LNCAP (cell line): ENCODE measurements around the gene NCKAP5.

Experiments
- TF ChIP-seq, protein P1 (sequence below): fragments of 450-650 bp; IDR thresholded peaks from 2 replicates; pipeline ENCODE4 v1.5.1; 2017; ENCODE audit warnings: mild to moderate bottlenecking

The NCKAP5 gene

DNA sequence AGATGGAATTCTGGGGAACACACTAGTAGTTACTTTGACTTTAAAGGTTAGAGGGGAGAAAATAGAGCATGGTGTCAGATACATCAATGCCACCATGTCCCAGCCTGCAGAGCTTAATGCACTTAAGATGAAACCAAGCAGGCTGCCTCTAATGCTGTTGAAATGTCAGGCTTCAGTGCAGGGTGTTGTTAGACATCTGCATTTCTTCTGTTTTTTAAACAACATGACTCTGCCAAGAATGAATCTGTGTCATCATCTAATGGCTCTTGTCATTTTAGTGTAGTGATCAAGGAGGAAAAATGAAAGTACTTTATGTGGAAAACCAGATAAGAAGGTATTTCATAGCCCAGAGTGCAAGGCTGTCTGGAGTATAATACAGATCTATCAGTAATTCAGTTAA, 928.1 kb downstream of the NCKAP5 start:
- TF ChIP-seq, protein P1, sequence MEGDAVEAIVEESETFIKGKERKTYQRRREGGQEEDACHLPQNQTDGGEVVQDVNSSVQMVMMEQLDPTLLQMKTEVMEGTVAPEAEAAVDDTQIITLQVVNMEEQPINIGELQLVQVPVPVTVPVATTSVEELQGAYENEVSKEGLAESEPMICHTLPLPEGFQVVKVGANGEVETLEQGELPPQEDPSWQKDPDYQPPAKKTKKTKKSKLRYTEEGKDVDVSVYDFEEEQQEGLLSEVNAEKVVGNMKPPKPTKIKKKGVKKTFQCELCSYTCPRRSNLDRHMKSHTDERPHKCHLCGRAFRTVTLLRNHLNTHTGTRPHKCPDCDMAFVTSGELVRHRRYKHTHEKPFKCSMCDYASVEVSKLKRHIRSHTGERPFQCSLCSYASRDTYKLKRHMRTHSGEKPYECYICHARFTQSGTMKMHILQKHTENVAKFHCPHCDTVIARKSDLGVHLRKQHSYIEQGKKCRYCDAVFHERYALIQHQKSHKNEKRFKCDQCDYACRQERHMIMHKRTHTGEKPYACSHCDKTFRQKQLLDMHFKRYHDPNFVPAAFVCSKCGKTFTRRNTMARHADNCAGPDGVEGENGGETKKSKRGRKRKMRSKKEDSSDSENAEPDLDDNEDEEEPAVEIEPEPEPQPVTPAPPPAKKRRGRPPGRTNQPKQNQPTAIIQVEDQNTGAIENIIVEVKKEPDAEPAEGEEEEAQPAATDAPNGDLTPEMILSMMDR = no peak

DNA sequence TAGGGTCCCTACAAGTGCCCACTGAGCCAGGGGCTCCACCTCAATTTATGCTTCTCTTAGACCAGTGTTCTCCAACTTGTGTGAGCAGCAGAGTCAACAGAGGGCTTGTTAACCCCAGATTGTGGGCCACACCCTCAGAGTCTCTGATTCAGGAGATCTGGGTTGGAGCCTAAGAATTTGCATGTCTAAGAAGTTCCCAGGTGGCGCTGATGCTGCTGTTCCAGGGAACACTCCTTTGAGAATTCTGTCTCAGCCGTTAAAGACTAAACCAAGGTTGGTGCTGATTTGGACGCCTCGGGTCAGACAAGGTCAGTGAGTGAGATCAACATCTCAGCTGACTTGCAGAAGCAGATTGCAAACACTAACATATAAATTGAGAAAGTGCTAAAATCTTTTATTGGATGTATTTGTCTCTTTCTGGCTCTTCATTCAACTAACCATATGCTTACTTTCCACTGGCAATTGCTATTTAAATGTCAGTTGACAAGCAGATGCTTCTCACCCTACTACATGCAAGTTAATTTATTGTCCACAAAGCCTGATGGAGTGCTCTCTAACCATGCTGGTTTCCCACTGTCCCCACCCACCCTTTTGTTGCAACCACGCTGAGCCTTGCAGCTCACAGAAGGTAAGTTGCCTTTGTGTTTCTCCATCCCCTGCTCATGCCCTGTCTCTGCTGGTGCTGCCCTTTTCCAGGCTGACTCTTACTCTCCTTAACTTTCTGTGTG, 929.8 kb downstream of the NCKAP5 start:
- TF ChIP-seq, protein P1 = no peak

DNA sequence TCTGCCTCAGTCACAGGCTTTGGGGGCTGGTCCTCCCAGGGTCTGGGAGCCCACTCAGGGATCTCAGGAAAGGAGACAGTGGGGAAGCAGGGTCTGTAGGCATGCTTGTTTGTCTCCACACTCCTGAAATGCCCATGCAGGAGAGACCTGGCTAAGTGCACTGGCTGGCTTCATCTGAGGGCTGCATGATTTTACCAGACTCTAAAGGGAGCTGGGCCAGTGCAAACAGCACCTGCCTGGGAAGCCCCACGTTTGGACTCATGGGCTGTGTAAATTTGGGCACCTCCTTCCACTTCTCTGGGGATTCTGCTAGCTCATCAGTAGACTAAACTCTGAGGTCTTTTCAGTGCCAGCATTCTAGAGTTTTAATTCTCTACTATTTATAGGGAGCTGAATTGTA, 931.9 kb downstream of the NCKAP5 start:
- TF ChIP-seq, protein P1 = no peak

DNA sequence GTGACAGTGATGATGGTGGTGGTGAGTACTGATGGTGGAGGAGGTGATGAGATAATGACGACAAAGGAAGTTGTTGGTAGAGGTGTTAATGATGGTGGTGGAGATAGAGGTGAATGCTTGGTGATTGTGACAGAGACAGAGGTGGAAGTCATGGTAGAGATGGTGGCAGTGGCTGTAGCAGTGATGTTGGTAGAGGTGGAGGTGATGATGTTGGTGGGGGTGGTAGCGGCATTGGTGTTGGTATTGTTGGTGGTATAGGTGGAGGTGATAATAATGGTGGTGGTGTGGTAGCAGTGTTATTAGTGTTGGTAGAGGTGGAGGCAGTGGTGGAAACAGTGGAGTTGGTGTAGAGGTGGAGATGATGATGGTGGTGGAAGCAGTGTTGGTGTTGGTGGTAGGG, 934.6 kb downstream of the NCKAP5 start:
- TF ChIP-seq, protein P1 = no peak

DNA sequence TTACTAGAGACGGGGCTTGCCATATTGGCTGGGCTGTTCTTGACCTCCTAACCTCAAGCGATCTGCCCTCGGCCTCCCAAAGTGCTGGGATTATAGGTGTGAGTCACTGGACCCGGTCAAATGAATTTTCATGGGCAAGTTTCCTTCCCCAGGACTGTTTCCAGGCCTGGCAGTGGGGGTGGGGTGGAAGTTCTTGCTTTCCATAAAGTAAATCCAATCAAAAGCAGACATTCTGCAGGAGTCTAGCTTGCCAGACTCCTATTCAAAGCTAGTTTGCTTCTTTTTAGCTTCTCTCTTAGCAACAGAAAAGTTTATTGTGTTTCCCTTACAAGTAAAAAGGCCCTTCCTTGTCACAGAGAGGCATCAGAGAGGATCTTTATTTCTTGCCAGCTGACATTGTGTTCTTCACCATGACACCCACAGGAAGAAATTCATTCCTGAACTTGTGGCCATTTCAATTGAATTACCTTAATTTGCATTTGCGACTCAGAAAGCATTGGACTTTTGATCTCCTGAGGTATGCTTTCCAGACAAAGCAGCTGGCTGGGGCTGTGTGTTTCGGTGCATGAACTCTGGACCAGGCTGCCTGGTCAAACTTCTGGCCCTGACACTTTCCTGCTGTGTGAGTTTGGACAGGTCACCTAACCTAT, 936.1 kb downstream of the NCKAP5 start:
- TF ChIP-seq, protein P1 = no peak

DNA sequence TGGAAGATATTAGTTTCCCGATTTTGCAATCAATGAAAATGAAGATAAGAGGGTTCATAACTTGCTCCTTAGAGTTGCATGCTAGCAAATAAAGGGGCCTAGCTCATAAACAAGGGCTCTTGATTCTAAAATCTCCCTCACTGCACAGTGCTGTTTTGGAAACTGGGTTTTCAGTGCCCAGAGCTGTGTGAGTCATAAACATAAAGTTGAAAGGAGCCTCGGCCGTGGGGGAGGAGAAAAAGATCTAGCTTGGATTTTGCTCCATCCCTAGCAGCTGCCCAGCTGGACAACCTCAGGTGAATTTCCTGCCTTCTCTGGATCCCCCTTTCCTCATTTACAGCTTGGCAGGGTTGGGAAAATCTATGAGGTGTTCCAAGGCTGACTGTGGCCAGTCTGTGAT, 940.7 kb downstream of the NCKAP5 start:
- TF ChIP-seq, protein P1 = no peak

DNA sequence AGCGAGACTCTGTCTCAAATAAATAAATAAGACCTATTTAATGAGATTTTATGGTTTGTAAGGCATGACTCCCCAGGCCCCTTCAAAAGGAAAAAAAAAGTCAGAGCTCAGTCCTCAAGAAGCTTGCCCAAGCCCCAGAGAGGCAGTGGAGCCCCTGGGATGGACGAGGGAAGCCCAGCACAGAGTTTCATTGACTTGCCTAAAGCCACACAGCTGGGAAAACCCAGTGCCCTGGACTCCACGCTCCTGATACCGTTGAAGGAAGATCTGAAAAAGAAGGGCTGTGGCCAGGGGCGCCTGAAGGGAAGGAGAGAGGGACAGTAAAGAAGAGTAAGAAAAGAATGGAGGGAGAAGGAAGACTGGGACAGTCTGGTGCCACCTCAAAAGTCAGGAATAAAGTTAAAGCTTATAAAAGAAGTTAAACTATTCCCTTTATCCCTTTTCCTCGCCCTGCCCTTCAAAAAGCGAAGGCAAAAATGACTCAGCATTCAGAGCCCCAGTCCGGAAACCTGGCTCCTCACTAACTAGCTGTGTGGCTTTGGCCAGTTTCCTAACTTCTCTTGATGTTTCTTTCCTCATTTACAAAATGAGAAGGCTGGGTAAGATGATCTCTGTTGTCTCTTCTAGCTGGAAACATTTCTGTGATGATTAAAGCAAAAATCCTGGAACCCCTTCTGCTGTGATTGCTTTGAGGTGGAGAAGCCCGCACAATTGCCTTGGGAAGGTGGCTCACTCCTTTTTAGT, 945.0 kb downstream of the NCKAP5 start:
- TF ChIP-seq, protein P1 = no peak
